Posterior vena cava (tissue), 2 donors: ENCODE results near the gene FHIT. TPM values are rescaled to one million over a fixed set of nuclear protein-coding genes. Genes with fewer than 3 reads are reported as not detected.
A peak's percentile ranks its signal among the peaks of the same experiment; 100 is the strongest.

Source experiments
- DNase-seq: peaks from one replicate; pipeline ENCODE4 v3.0.0-alpha.2; 2020; ENCODE audit warnings: low spot score
- intact Hi-C, 2 donors: fragments of 100-400 bp; cut with DNase I; formaldehyde crosslinking; loops; one replicate each; pipeline versions ENCODE4 v1.14.1 to v1.14.2; 2022 to 2023
- total RNA-seq, 2 donors: library from RNA; stranded (reverse); fragmentation: NEBNext Ultra II Directional; extraction: Animal tissue kit (Norgen Biotek cat#: 25700); gene quantifications; one replicate each; pipeline ENCODE4 v1.2.1, GENCODE V29; 2021
- donor health status: DM: yes; HTN: yes; CAD: no.
- donor health status: DM: yes; HTN: yes; CAD: no.

Gene FHIT
- total RNA-seq, 2 donors from 2014 or later = 6.0 to 9.2 TPM

DNA sequence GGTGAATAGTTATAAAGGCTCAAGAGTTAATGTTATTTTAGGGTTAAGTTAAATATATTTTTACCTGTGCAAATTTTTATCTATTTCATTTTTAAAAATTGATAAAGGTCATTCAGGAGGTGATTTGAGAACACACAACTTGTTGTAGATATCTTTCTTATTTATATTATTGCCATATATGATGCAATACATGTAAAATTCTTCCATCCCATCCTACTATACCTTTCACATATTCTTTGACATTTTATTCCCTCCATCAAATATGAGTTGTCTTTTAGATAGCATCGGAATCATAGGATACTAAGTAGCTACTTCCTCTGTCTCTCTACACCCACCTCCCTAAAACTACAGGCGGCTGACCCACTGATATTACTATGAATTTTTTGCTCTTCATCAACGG is 734.1 kb downstream of the FHIT start:
- intact Hi-C loops = no loop called here
- no peak for DNase-seq

DNA sequence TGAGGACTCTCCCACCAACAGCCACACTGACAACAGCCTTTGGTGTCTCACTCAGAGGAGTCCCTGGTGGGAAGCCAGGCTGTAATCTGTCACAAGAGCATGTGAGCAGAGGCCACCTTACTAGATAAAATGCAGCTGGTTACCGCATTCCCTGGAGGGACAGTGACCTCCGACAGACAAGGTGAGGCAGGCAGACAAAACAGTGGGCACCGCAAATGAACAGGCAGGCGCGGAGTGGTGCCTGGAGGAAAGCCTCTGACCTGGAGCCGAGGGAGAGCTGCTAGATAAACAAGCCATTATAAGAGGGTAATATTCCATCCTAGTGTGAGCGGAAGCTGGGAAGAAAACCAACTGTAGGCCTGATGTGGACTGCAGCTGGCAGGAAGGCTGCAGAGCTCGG is 736.4 kb downstream of the FHIT start:
- intact Hi-C loops = no loop called here
- DNase-seq = peak; percentile 73

DNA sequence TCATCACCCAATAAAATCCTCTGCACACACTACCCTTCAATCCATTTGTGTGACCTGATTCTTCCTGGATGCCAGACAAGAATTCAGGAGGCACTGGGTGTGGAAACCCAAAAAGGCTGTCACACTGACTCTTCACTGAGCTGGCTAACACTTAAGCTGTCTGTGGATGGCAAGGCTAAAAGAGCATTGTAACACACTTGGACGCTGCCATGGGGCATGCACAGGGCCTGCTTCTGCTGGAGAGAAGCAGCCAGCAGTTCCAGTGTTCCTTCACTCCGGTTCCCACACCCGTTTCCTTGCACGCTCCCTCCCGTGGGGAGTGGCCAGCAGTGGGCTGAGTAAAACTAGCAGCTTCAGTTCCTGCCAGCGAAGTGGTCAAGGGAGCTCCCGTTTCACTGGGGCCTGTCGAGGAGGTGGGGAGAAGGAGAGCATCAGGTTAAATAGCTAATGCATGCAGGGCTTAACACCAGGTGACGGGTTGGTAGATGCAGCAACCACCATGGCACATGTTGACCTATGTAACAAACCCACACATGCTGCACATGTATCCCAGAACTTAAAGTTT is 737.1 kb downstream of the FHIT start:
- intact Hi-C loops = no loop called here

DNA sequence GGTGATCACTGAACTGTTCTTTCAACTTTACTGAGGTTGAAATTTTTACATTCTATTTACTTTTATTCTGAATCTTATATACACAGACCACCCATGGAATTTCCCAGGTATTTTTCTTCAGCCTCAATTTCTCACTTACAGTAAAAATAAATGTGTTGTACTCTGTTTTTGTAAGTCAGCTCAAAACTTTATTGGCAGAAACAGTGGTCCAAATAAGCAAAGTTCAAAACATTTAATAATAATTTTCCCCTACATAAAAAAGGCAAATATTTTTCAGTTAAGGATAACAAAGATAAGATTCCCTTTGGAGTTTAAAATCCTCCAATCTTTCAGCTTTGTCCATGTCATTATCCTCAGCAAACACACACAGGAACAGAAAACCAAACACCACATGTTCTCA is 738.0 kb downstream of the FHIT start:
- no peak for DNase-seq
- intact Hi-C loops = no loop called here

More for the DNA sequence above, 737.1 kb downstream of the FHIT start:
- no peak for DNase-seq

DNA sequence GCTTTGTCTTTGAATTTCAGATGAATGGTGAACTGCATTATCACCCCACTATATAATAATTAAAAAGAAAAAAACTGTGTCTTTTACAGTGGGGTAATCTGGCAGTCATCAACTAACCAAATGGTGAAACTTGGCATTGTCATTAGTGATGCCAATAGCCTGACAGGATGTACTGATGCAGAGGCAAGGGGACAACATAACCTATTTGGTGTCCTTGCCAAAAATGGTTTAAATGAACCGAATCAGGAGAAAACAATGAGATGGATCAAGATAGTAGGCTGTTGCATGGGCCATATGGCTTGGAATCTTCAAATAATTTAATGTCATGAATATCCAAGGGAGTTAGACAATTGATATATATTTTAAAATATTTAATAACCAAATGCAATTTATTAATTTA is 738.7 kb downstream of the FHIT start:
- DNase-seq = no peak
- intact Hi-C loops = no loop called here

DNA sequence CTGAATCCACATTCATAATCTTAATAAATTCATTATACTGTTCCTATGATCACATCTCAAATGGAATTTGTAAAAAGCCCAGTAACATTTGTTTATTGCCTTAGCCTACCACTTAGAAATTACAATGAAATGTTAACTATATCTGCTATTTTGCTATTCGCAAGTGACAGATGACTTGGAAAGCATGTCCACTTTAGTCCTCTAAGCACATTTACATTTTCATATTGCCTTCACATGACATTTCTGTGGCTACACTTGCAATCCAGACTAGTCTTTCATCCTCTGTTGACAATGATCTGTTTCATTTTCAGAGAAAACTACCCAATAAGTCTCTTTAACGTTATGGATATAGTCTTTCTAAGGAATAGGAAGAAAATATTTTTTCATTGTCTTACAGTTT is 741.8 kb downstream of the FHIT start:
- DNase-seq = no peak
- intact Hi-C loops = no loop called here

DNA sequence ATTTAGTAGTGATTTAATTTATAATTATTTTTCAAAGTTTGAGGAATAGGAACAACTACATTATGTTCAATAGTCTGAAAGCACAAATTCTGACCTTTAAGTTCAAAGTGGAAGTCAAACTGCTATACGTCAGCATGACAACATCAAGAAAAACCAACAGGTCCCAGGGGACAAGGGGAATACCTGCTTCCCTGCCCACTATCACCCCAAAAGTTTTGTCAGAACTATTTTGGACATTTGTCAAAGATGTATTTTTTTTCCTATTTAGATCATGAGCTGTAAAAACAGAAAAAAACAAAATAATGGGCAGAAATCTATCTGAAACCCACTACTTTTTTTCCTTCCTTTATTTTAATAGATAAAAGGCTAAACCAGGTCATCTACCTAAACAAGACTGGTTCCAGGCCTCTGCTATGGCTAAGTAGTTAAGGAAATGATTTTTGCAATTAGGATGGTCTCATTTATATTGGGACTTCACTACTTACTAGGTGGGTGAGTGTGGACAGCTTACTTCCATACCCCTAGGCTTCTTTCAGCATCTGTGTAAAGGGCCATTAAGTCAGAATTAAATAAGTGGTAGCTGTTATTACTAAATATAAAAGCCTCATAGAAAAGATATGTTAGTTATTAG is 746.3 kb downstream of the FHIT start:
- DNase-seq = no peak
- intact Hi-C loops = no loop called here

DNA sequence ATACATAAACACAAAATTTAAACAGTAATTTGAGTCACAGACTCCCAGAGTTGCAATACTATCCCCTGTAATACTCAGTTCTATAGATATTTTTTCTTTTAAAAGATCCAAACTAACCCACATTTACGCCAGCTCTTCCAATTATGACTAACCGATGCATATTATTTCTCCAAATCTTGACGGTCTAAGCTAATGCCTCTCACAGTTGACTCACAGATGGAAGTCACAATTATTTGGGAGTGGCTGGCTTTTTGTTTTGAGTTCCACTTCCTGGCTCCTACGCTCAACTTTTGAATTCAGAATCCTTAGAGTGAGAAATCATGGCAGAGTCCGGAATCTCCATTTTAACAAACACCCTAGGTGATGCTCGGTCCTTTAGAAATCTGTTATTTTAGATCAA is 749.9 kb downstream of the FHIT start:
- intact Hi-C loops = no loop called here
- no peak for DNase-seq

DNA sequence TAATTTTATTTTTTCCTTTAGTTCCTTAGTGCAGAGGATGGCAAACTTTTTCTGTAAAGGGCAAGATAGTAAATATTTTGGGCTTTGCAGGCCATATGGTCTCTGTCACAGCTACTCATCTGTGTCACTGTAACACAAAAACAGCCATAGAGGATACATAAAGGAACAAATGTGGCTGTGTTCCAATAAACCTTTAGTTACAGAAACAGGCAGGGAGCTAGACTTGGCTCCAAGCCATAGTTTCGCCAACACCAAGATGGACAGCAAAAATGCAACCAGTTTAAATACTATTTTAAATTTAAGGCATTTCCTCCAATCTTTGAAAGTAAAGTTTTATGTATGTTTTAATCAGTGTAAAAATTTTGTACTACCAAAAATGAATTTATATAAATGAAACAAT is 753.4 kb downstream of the FHIT start:
- DNase-seq = no peak
- intact Hi-C loops = no loop called here

DNA sequence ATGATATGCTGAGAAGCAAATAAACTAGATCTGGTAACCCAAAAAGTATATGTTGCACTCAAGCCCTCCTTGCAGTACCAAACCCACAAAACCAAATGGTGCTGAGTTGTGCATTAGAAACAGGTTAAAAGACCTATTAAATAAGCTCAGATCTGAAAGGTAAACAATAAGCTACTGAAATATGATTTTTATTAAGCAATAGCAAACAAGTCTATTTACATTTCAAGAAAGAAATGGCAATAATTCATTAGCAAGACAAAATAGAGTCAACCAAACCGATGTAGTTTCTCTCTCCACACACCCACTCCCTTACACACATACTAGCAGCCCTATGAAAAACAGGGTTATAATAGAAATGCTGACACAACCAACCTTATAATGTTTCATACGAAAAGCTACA is 760.3 kb downstream of the FHIT start:
- no peak for DNase-seq
- intact Hi-C loops = no loop called here

DNA sequence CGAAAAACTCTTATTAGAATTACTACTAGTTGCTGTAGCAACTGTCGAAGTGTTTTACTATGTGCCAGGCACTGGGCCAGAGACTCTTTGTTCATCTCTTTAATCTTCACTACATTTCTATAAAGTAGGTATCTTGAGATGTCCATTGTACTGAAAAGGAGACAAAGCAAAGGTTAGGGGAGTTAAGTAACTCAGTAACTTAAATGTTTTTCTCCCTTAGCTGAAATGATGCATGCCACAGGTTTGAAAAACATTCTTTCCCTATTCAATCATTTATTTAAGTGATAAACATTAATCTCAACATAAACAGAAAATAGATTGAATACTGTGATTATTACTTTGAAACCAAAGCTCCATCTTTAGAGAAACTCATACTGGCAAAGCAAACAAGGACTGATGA is 776.2 kb downstream of the FHIT start:
- intact Hi-C loops = no loop called here
- DNase-seq = no peak

DNA sequence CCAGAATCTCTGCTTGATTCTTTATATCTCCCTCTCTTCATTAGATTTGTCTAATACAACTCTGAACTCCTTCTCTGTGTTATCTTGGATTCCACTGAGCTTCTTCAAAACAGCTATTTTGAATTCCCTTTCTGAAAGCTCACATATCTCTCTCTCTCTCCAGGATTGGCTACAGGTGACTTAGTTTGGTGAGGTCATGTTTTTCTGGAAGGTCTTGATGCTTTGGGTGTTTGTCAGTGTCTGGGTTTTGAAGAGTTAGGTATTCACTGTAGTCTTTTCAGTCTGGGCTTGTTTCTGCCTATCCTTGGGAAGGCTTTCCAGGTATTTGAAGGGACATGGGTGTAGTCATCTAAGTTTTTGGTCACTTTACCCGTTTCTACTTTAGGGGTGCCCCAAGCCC is 781.8 kb downstream of the FHIT start:
- intact Hi-C loops = no loop called here
- DNase-seq = no peak

DNA sequence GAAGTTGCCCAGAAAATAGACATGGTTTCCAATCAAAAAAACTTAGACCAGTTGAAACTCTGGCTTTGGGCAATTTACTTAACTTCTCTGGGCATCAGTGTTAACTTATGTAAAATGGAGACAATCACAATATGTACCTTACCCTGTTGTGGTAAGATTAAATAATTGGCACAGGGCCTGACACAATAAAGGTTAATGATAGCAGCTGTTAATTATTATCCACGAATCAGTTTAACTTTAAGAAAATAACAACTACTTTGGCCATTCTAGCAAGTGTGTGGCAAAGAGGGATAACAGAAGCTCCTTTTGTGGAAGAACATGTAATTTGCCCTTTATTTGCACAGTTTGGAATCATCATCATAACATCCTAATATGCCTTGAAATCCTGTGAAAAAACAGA is 787.6 kb downstream of the FHIT start:
- DNase-seq = no peak
- intact Hi-C loops = no loop called here

DNA sequence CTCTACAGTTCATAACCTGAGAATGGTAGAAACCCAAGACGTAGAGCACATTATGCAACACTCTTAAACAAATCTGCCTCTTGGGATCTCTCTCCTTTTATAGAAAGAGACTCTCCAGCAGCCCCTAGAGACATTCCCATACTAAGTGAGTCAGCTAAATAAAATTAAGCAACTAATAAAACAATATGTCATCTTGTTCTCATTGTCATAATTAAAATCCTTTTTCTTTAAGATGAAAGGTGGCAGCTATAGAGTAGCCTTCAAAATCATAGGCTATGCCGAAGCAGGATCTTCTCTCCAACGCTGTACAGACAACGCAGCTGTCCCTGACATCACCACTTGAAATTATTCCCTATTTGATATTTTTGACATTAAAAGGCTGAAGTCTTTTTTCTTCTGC is 790.0 kb downstream of the FHIT start:
- intact Hi-C loops = no loop called here
- no peak for DNase-seq

DNA sequence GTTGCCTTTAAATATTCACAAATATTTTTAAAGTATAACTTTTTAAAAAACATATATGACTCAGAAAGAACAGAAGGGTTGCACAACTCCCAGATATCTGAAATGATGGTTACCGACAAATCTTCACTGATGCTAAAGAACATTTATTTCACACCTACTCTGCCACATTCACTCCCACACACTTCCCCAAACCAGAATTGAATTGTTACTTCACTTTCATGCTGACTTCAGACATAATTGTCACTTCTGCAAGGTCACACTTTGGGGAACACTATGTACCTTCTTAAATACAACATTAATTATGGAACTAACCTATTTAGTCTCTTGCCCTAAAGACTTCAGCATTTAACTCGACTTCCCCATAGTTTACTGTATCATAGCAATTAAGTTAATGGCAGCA is 795.1 kb downstream of the FHIT start:
- intact Hi-C loops = no loop called here
- no peak for DNase-seq

DNA sequence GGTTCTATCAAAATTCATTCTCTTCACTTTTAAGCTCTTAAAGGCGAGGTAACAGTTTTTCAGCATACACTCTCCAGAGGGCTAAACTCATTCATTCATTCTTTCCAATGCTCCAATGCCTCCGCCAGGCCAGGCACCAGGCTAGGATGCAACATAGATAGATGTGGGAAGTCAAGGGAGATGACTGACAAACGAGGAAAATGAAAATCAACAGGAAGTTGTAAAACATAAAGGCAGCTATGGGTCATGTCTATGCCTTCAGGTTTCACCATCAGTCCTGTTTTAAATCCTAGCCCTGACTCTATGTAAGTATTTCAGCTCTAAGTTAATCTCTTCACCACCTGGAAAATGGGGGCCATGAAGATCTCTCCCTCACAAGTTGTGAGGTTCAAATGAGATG is 797.9 kb downstream of the FHIT start:
- intact Hi-C loops = no loop called here
- no peak for DNase-seq

DNA sequence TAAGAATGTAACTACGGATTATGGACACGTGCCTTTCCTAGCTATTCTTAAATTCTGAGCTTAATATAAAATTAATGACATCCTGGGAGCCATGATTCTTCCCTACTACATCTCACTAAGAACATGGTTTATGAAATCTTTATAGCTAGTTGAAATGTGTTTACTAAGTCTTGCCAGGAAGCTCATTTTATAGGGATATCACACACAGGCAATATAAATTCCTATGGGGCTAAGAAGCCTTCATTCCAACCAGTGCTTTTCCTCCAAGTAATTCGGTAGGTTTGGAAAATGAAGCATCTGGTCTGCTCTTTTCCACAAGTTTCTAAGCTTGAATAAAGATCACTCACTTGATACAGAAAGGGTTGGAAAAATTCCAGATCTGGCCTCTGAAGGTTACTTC is 802.6 kb downstream of the FHIT start:
- intact Hi-C loops = no loop called here
- DNase-seq = no peak

DNA sequence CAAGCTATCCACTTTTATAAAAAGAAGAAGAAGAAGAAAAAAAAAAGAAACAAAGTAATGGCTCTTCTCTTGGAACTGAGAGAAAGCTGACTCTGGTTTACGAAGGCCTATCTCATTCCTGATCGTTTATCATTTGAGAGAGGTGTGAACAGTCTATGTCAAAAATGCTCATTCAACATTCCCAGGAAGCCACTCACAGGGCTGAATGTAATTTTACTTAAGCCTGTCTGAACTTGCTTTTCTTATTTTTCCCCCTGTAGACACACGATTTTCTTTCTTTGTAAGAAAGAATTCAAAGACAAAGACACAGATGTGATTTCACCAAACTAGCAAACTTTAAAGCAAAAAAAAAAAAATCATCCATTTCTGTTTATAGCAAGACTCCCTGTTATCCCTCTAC is 805.8 kb downstream of the FHIT start:
- DNase-seq = no peak
- intact Hi-C loops = no loop called here

DNA sequence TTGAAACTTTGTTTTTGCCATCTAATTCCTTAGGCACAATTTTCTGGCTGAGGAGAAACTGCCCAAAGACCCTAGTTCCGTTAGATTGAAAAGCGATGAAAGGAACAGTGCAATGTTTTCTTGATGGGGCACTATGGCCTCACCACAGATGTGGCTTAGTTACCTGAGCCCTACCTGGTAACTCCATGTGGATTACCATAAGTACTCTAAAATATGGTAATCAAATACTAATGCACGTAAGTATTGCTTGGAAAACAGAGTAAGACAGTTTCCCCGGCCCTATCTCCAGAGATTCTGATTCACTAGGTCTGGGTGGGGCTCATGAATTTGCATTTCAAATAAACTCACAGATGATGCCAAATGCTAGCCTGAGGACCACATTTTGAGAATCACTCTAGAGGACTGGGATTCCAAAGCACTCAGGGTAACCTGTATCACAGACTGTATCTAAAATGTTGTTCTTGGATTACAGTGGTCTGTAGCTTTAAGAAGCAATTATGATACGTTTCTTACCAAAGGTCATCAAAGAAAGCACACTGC is 806.3 kb downstream of the FHIT start:
- no peak for DNase-seq
- intact Hi-C loops = no loop called here

DNA sequence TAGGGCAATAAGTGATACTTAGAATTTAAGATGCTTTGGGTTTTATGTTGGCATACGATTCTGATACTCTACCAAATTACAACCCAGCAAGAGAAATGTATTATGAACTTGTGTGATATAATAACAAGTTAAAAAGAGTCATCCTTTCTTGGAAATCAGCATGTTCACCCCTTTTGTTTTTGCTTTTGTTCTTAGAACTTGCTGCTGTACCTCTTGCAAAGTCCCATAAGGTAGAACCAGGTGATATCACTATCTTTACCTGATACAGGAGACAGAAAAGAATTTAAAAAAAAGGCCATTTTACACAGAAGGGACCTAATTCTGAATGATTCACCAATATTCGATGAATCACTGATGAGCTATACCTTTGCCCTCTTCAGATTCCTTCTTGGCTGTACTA is 810.4 kb downstream of the FHIT start:
- intact Hi-C loops = no loop called here
- no peak for DNase-seq

DNA sequence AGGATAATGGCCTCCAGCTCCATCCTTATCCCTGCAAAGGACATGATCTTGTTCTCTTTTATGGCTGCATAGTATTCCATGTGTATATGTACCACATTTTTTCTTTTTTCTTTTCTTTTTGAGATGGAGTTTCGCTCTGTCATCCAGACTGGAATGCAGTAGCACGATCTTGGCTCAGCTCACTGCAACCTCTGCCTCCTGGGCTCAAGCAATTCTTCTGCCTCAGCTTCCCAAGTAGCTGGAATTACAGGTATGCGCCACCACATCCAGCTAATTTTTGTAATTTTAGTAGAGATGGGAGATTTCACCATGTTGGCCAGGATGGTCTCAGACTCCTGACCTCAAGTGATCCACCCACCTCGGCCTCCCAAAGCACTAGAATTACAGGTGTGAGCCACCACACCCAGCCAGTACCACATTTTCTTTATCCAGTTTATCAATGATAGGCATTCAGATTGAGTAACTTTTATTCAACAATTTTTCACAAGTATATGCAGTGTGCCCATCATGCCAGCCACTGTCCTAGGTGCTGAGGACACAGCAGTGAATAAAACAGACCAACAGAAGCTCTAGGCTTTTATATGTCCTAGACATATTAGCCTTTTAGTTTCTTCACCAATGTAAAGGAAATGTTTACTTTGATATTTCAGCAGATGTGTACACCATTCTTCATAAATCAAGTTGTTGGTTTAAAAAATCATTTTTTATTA is 815.2 kb downstream of the FHIT start:
- intact Hi-C loops = no loop called here
- DNase-seq = no peak
